GM12864 (cell line): ENCODE data around the gene NDUFA7.

Experiments used
- DNase-seq: peaks from one replicate; pipeline ENCODE4 v3.0.0-alpha.2; 2011; ENCODE audit warnings: low read depth
- H3K4me3 ChIP-seq: 2 replicates; pipeline ENCODE4 v1.5.1; 2011; ENCODE audit warnings: mild to moderate bottlenecking, low read depth, low read length, control low read depth
- CTCF ChIP-seq: IDR thresholded peaks from 2 replicates; pipeline ENCODE4 v1.5.1; 2011; ENCODE audit warnings: low read depth, mild to moderate bottlenecking, moderate library complexity, low read length, control low read depth, inconsistent platforms; ENCODE audit errors: missing control alignments

Gene NDUFA7

GRCh38 chr19:8321067-8321985, at the start of gene NDUFA7, which contains the start of gene RPS28:
NDUFA7 (minus strand) TSS chr19:8321375; CDS start chr19:8321358, 17 bp downstream.
RPS28 (plus strand) TSS chr19:8321496; CDS start chr19:8321531, 35 bp downstream.
- peak within 1 kb of the TSS; percentile 100 for H3K4me3 ChIP-seq
- TF ChIP-seq CTCF = peak; percentile 35
- peak; percentile 89 for DNase-seq

- DNase-seq = no peak
- no peak for TF ChIP-seq CTCF
- H3K4me3 ChIP-seq = no peak overlapping the region
These were observed 49.2 kb upstream of the NDUFA7 start for GRCh38 chr19:8370176-8371010.

GRCh38 chr19:8367327-8368001, 46.3 kb upstream of the NDUFA7 start:
- no peak overlapping the region for H3K4me3 ChIP-seq
- TF ChIP-seq CTCF = no peak
- DNase-seq = no peak

GRCh38 chr19:8366961-8367326, 45.8 kb upstream of the NDUFA7 start:
- H3K4me3 ChIP-seq = no peak overlapping the region
- no peak for DNase-seq

GRCh38 chr19:8366121-8366581, 45.0 kb upstream of the NDUFA7 start:
- no peak for TF ChIP-seq CTCF
- no peak for DNase-seq
- H3K4me3 ChIP-seq = no peak overlapping the region

More at GRCh38 chr19:8366961-8367326, 45.8 kb upstream of the NDUFA7 start:
- no peak for TF ChIP-seq CTCF
